H1 (cell line): ENCODE data around the gene MYLK. TPM values are rescaled to one million over a fixed set of nuclear protein-coding genes. Genes with fewer than 3 reads are reported as not detected.

Source experiments
- CTCF ChIA-PET: fragments of 300-600 bp; sonication (Branson Sonifier 250); formaldehyde crosslinking; loops from one replicate; lab custom pipeline; 2021; ENCODE audit not compliant: partially characterized antibody; lab: Charles Lee
- POLR2A ChIA-PET: fragments of 300-600 bp; sonication (Branson Sonifier 250); formaldehyde crosslinking; loops from one replicate; lab custom pipeline; 2021; ENCODE audit warnings: inconsistent platforms; ENCODE audit not compliant: partially characterized antibody; lab: Charles Lee
- DNase-seq, 2 experiments: peaks; one replicate each; pipeline versions ENCODE4 v3.0.0 to v3.0.0-alpha.2; 2010 to 2022; ENCODE audit warnings: low spot score in 2 of 2, low read depth in 1 of 2, mixed read lengths in 1 of 2
- FAIRE-seq: peaks from 2 replicates; lab custom pipeline; 2011; peaks lifted over from hg19 to GRCh38; lab: Jason Lieb, UNC
- H2AFZ ChIP-seq: 2 replicates; pipeline ENCODE4 v1.8.1; 2012; ENCODE audit warnings: low read length, inconsistent platforms
- H2AK5ac ChIP-seq: 2 replicates; pipeline ENCODE4 v1.6.1; 2013; ENCODE audit warnings: low read depth, low read length
- H2BK120ac ChIP-seq: replicated peaks from 2 replicates; pipeline ENCODE3; 2013; ENCODE audit warnings: low read depth, low read length, inconsistent platforms
- H2BK12ac ChIP-seq: 2 replicates; pipeline ENCODE4 v1.6.1; 2013; ENCODE audit warnings: low read depth, low read length
- H2BK15ac ChIP-seq: 2 replicates; pipeline ENCODE4 v1.6.1; 2013; ENCODE audit warnings: low read length
- H2BK20ac ChIP-seq: 2 replicates; pipeline ENCODE4 v1.6.1; 2013; ENCODE audit warnings: low read length
- H2BK5ac ChIP-seq: 2 replicates; pipeline ENCODE4 v1.6.1; 2013; ENCODE audit warnings: low read depth, low read length
- H3K14ac ChIP-seq: 2 replicates; pipeline ENCODE4 v1.6.1; 2013; ENCODE audit warnings: inconsistent platforms; ENCODE audit not compliant: insufficient read length
- H3K18ac ChIP-seq: 2 replicates; pipeline ENCODE4 v1.6.1; 2013; ENCODE audit warnings: low read length; ENCODE audit errors: extremely low read depth
- H3K23ac ChIP-seq: 2 replicates; pipeline ENCODE4 v1.6.1; 2013; ENCODE audit warnings: inconsistent platforms; ENCODE audit not compliant: insufficient read length
- H3K23me2 ChIP-seq: 2 replicates; pipeline ENCODE4 v1.6.1; 2013; ENCODE audit warnings: low read depth, low read length
- H3K27ac ChIP-seq: 2 replicates; pipeline ENCODE4 v1.6.1; 2011; ENCODE audit warnings: low read depth, low read length, inconsistent platforms
- H3K27me3 ChIP-seq, 4 experiments: replicated peaks in 1 of 4; 1 replicate in 1 of 4; 2 replicates in 3 of 4; pipeline versions ENCODE4 v1.6.1 to v1.8.1; 2011 to 2013; ENCODE audit warnings: low read length in 3 of 4, mild to moderate bottlenecking in 3 of 4, inconsistent platforms in 2 of 4, mixed read lengths in 2 of 4, moderate library complexity in 1 of 4; ENCODE audit not compliant: control insufficient read depth in 3 of 4, insufficient read depth in 3 of 4; ENCODE audit errors: extremely low read depth in 1 of 4
- H3K36me3 ChIP-seq, 4 experiments: 2 replicates each; pipeline versions ENCODE4 v1.6.1 to v1.8.1; 2011 to 2013; ENCODE audit warnings: mild to moderate bottlenecking in 4 of 4, low read length in 3 of 4, moderate library complexity in 2 of 4, control low read depth in 1 of 4, inconsistent platforms in 1 of 4; ENCODE audit not compliant: insufficient read depth in 4 of 4, control insufficient read depth in 2 of 4
- H3K4ac ChIP-seq: replicated peaks from 2 replicates; pipeline ENCODE3; 2013; ENCODE audit warnings: low read length, low read depth, mixed read lengths, inconsistent platforms; ENCODE audit not compliant: insufficient read length
- H3K4me1 ChIP-seq, 4 experiments: replicated peaks in 1 of 4; 1 replicate in 1 of 4; 2 replicates in 3 of 4; pipeline versions ENCODE4 v1.6.1 to v1.8.1; 2011 to 2013; ENCODE audit warnings: low read length in 3 of 4, inconsistent platforms in 2 of 4, mixed read lengths in 1 of 4; ENCODE audit not compliant: insufficient read depth in 4 of 4, control insufficient read depth in 3 of 4
- H3K4me2 ChIP-seq, 2 experiments: 2 replicates each; pipeline versions ENCODE4 v1.6.1 to v1.8.1; 2011 to 2013; ENCODE audit warnings: low read depth in 2 of 2, low read length in 2 of 2, control low read depth in 1 of 2, inconsistent platforms in 1 of 2, mild to moderate bottlenecking in 1 of 2; ENCODE audit not compliant: insufficient read depth in 1 of 2
- H3K4me3 ChIP-seq, 4 experiments: fragments of 200-600, 300-600 bp in 1 of 4; sonication (generic), shearing (Covaris generic), sonication (Bioruptor Twin) in 1 of 4; 2 replicates each; pipeline versions ENCODE4 v1.5.1 to v1.8.1; 2011 to 2016; ENCODE audit warnings: low read length in 4 of 4, low read depth in 3 of 4, control low read depth in 2 of 4, inconsistent platforms in 2 of 4, mild to moderate bottlenecking in 2 of 4, mixed read lengths in 1 of 4, moderate library complexity in 1 of 4; ENCODE audit not compliant: insufficient read depth in 2 of 4; ENCODE audit errors: extremely low read depth in 1 of 4
- H3K56ac ChIP-seq: replicated peaks from 2 replicates; pipeline ENCODE3; 2013; ENCODE audit warnings: low read depth, mild to moderate bottlenecking, mixed read lengths, low read length, inconsistent platforms; ENCODE audit not compliant: insufficient read length
- H3K79me1 ChIP-seq: 2 replicates; pipeline ENCODE4 v1.6.1; 2013; ENCODE audit warnings: low read depth, low read length, control low read depth
- H3K79me2 ChIP-seq, 2 experiments: 2 replicates each; pipeline versions ENCODE4 v1.6.1 to v1.8.1; 2012 to 2013; ENCODE audit warnings: low read length in 2 of 2, mild to moderate bottlenecking in 2 of 2, inconsistent platforms in 1 of 2; ENCODE audit not compliant: insufficient read depth in 2 of 2, control insufficient read depth in 1 of 2
- H3K9ac ChIP-seq, 4 experiments: replicated peaks in 1 of 4; 1 replicate in 1 of 4; 2 replicates in 3 of 4; pipeline versions ENCODE4 v1.6.1 to v1.8.1; 2011 to 2013; ENCODE audit warnings: low read depth in 3 of 4, low read length in 3 of 4, control low read depth in 2 of 4, mild to moderate bottlenecking in 2 of 4, moderate library complexity in 2 of 4, inconsistent platforms in 1 of 4; ENCODE audit errors: extremely low read depth in 1 of 4
- H3K9me3 ChIP-seq, 2 experiments: 2 replicates each; pipeline versions ENCODE4 v1.6.1 to v1.8.1; 2012 to 2013; ENCODE audit warnings: mild to moderate bottlenecking in 2 of 2, moderate library complexity in 2 of 2, control low read depth in 1 of 2, inconsistent platforms in 1 of 2, low read depth in 1 of 2, low read length in 1 of 2, mixed read lengths in 1 of 2; ENCODE audit not compliant: insufficient read depth in 2 of 2
- H4K20me1 ChIP-seq, 2 experiments: replicated peaks in 1 of 2; 2 replicates each; pipeline versions ENCODE3 to v1.8.1; 2011 to 2013; ENCODE audit warnings: inconsistent platforms in 2 of 2, low read length in 2 of 2, mild to moderate bottlenecking in 1 of 2; ENCODE audit not compliant: insufficient read depth in 2 of 2, control insufficient read depth in 1 of 2
- H4K5ac ChIP-seq: 2 replicates; pipeline ENCODE4 v1.6.1; 2013; ENCODE audit warnings: low read length, low read depth, mixed read lengths, inconsistent platforms; ENCODE audit not compliant: insufficient read length
- H4K8ac ChIP-seq: 2 replicates; pipeline ENCODE4 v1.8.0; 2013; ENCODE audit warnings: mild to moderate bottlenecking, moderate library complexity, low read length, inconsistent platforms; ENCODE audit not compliant: insufficient read depth; ENCODE audit errors: extremely low read depth
- H4K91ac ChIP-seq: replicated peaks from 2 replicates; pipeline ENCODE3; 2013; ENCODE audit warnings: low read length, mixed read lengths, inconsistent platforms; ENCODE audit not compliant: insufficient read length
- WGBS, 2 experiments: shearing (Covaris generic) in 1 of 2; methylation state at CpG; one replicate each; pipeline versions ENCODE4 v1.1.6 to v1.1.7; 2013 to 2015; ENCODE audit warnings: low lambda C conversion rate in 2 of 2, mixed read lengths in 2 of 2, inconsistent platforms in 1 of 2, low coverage in 1 of 2, missing lambda C conversion rate in 1 of 2; ENCODE audit not compliant: insufficient replicate concordance in 2 of 2, insufficient coverage in 1 of 2, insufficient read length in 1 of 2; ENCODE audit errors: extremely low coverage in 1 of 2, missing lambda C conversion rate in 1 of 2; 5-methylcytosine and 5-hydroxymethylcytosine counted together
- polyA plus RNA-seq, 7 experiments: library from polyadenylated mRNA; depleted of rRNA in 3 of 7; stranded (reverse) in 5 of 7; unstranded in 2 of 7; fragments of >200 nt in 5 of 7; fragments of 200-250 nt in 2 of 7; gene quantifications; 1 replicate in 5 of 7; 2 replicates in 1 of 7; 4 replicates in 1 of 7; pipeline versions ENCODE4 v1.2.1 to v1.2.3, GENCODE V29; 2011 to 2013; ENCODE audit warnings: missing spikeins in 2 of 7, mixed read lengths in 2 of 7
- total RNA-seq: library from RNA; stranded (reverse); fragmentation: NEBNext Ultra II Directional; extraction: Animal tissue kit (Norgen Biotek cat#: 25700); gene quantifications from 2 replicates; pipeline ENCODE4 v1.2.1, GENCODE V29; 2021
- TF ChIP-seq, protein P1 (sequence below): IDR thresholded peaks from 2 replicates; pipeline ENCODE4 v1.6.1; 2011; ENCODE audit warnings: low read length, improper control_type of control experiment

The MYLK gene
- total and polyA plus RNA-seq, 2 of the 8 experiments (the other 6 are each of a cell fraction or from before 2014, with no cell fraction given), result 11.6 to 21.3 TPM

DNA sequence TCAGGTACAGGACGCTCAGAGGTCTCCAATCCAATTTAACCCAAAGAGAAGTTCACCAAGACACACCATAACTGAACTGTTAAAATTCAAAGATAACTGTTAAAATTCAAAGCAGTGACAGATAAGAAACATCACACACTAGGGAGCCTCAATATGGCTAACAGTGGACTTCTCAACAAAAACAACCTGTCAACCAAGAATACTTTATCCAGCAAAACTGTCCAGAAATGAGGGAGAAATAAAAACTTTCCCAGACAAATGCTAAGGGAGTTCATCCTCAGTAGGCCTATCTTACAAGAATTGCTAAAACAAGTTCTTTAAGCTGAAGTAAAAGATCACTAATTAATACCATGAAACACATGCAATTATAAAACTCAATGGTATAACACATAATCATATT lies 36.3 kb upstream of the MYLK start:
- Histone ChIP-seq H2AK5ac (no peak overlapping the region), H3K18ac (no peak overlapping the region), H3K4ac (no peak overlapping the region), H4K8ac (no peak overlapping the region), H2BK15ac (no peak overlapping the region), H3K23me2 (no peaks in the 10 kb centered on the region), H2BK12ac (no peak overlapping the region), H3K27ac (no peak overlapping the region), H2BK120ac (no peak overlapping the region), H3K79me2 (no peaks in the 10 kb centered on the region), H3K9me3 (no peaks in the 10 kb centered on the region), H3K23ac (no peak overlapping the region), H2BK20ac (no peak overlapping the region), H3K36me3 (peaks cover 0 to 15% (median 3%) of the 10 kb centered on the region in 4 experiments; a peak in 5 of 8 replicates), H3K56ac (no peak overlapping the region), H3K14ac (no peak overlapping the region), H4K91ac (no peak overlapping the region), H3K79me1 (0 out of 2 replicates have a peak, but pooled peaks cover 2% of the 10 kb centered on the region), H2AFZ (no peak overlapping the region), H4K5ac (no peak overlapping the region), H4K20me1 (peaks cover 0 to 3% of the 10 kb centered on the region in 2 experiments), H2BK5ac (no peak overlapping the region), H3K27me3 (no peaks in the 10 kb centered on the region), H3K4me3 (no peak overlapping the region), H3K9ac (no peak overlapping the region), H3K4me1 (no peaks in the 10 kb centered on the region), H3K4me2 (no peak overlapping the region)
- WGBS, 2 experiments, result 94% methylated on average over 1 of the region's 1 CpG; no CpG with 5 or more reads in 1 of the 2 experiments
- FAIRE-seq (no peak), DNase-seq (no peak)
- POLR2A ChIA-PET, result no interaction called here
- TF ChIP-seq, protein P1, sequence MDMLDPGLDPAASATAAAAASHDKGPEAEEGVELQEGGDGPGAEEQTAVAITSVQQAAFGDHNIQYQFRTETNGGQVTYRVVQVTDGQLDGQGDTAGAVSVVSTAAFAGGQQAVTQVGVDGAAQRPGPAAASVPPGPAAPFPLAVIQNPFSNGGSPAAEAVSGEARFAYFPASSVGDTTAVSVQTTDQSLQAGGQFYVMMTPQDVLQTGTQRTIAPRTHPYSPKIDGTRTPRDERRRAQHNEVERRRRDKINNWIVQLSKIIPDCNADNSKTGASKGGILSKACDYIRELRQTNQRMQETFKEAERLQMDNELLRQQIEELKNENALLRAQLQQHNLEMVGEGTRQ, result no peak
- CTCF ChIA-PET, result interaction anchor here (1.3 to 1.4 kb wide), 2 partner anchors 9 to 12 kb away, joined by 3 read pairs; no protein-coding TSS in a partner anchor
